A673 (cell line): ENCODE measurements around the gene SLC9A5.
A peak's percentile ranks its signal among the peaks of the same experiment; 100 is the strongest.

Experiments
- EZH2 ChIP-seq: fragments of 200-600 bp; sonication (generic); IDR thresholded peaks from 2 replicates; pipeline ENCODE4 v1.6.1; 2017; ENCODE audit warnings: borderline replicate concordance, low read depth, mild to moderate bottlenecking, mixed read lengths, antibody characterized with exemption, low read length; ENCODE audit not compliant: poor library complexity, severe bottlenecking
- TF ChIP-seq, protein P1 (sequence below): fragments of 300-800, 200-600 bp; sonication (generic); conservative IDR thresholded peaks from 2 replicates; pipeline ENCODE4 v1.5.1; 2017; ENCODE audit warnings: low read depth, mild to moderate bottlenecking, antibody characterized with exemption, low read length, moderate library complexity, mixed read lengths

DNA sequence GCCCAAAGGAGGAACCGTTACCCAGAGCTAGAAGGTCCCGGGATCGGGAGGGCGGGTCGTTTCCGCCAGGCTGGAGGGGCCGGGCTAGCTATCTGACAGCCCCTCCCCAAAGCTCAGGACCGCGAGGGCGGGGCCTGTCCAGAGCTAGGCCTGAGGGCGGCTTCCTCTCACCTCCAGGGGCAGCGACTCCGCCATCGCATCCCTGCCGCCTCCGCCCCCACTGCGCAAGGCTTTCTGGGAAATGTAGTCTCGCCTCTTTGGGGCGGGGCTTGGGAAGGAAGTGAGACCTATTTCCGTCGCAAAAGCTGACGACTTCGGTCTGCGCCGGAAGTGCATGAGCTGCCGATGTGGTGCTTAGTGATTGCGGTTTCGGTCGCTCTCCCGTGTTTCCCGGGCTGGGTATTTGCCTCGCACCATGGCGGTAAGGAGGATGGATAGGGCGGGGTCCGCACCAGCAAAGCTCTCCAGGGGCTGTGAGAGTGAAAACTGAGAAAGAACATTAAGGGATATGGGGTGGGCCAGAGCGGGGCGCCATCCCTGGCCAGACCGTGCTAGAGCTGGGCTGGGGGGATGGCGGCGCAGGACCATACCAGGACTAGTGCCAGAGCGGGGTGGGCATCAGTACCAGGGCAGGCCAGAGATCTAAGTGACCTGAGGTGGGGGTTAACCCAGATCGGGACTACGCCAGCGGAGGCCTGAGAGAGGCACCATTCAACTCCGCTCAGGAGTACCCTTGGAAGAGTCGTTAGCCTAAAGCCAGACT lies 21.8 kb upstream of the SLC9A5 start, which contains the start of gene TMEM208:
- TF ChIP-seq, protein P1, sequence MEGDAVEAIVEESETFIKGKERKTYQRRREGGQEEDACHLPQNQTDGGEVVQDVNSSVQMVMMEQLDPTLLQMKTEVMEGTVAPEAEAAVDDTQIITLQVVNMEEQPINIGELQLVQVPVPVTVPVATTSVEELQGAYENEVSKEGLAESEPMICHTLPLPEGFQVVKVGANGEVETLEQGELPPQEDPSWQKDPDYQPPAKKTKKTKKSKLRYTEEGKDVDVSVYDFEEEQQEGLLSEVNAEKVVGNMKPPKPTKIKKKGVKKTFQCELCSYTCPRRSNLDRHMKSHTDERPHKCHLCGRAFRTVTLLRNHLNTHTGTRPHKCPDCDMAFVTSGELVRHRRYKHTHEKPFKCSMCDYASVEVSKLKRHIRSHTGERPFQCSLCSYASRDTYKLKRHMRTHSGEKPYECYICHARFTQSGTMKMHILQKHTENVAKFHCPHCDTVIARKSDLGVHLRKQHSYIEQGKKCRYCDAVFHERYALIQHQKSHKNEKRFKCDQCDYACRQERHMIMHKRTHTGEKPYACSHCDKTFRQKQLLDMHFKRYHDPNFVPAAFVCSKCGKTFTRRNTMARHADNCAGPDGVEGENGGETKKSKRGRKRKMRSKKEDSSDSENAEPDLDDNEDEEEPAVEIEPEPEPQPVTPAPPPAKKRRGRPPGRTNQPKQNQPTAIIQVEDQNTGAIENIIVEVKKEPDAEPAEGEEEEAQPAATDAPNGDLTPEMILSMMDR: peak; percentile 30; the same call in 1 of the 2 replicates
- TF ChIP-seq EZH2: no peak
